ENCODE results near the gene PTBP2.

The PTBP2 gene

GRCh38 chr1:96842215-96842614, 120.6 kb downstream of the PTBP2 start:
- Histone ChIP-seq H3K4me3 (ENCODE audit: low read length in 2 of 2) (no peak overlapping the region), H3K79me1 (ENCODE audit: low read depth, low read length) (no peaks in the 10 kb centered on the region), H3K27ac (replicated peaks; ENCODE audit: low read length) (no peak overlapping the region), H2BK120ac (ENCODE audit: low read depth, low read length) (no peak overlapping the region), H3K36me3 (replicated peaks in 1 of 2; ENCODE audit: control insufficient read depth in 2 of 2, insufficient read depth in 2 of 2, low read length in 2 of 2) (no peaks in the 10 kb centered on the region), H2AK5ac (ENCODE audit: low read depth, low read length) (no peak overlapping the region), H3K9me3 (replicated peaks in 1 of 2; ENCODE audit: control insufficient read depth in 2 of 2, insufficient read depth in 1 of 2, low read depth in 1 of 2, low read length in 2 of 2) (no peaks in the 10 kb centered on the region), H4K91ac (ENCODE audit: low read depth, low read length, poor library complexity) (no peak overlapping the region), H3K9ac (ENCODE audit: low read depth, low read length, poor library complexity) (no peak overlapping the region), H3K4ac (ENCODE audit: low read length) (no peak overlapping the region), H3K27me3 (ENCODE audit: control insufficient read depth in 3 of 3, insufficient read depth in 3 of 3, low read depth in 1 of 3, low read length in 3 of 3) (no peaks in the 10 kb centered on the region), H2AFZ (ENCODE audit: low read length) (no peak overlapping the region), H3K4me2 (ENCODE audit: insufficient read depth, low read length, poor library complexity, severe bottlenecking) (no peak overlapping the region), H3K4me1 (ENCODE audit: control insufficient read depth in 2 of 2, insufficient read depth in 1 of 2, low read depth in 1 of 2, low read length in 2 of 2) (peaks cover 0 to 2% of the 10 kb centered on the region in 2 donors), H2BK15ac (ENCODE audit: low read length) (no peak overlapping the region), H3K14ac (ENCODE audit: low read length) (no peak overlapping the region), H2BK12ac (ENCODE audit: low read length) (no peak overlapping the region), H3K18ac (ENCODE audit: low read length) (no peak overlapping the region), H3K23ac (ENCODE audit: low read depth, low read length, poor library complexity) (no peak overlapping the region), H2BK5ac (ENCODE audit: low read length) (no peak overlapping the region), H4K8ac (ENCODE audit: low read depth, low read length) (no peak overlapping the region)
- no peak for DNase-seq (ENCODE audit: low spot score)

GRCh38 chr1:96843196-96843595, 121.6 kb downstream of the PTBP2 start:
- Histone ChIP-seq H2AFZ (ENCODE audit: low read length) (no peak overlapping the region), H3K4me1 (ENCODE audit: control insufficient read depth in 2 of 2, insufficient read depth in 1 of 2, low read depth in 1 of 2, low read length in 2 of 2) (no peaks in the 10 kb centered on the region)
- no peak for DNase-seq (ENCODE audit: low spot score)

GRCh38 chr1:96843601-96844000, 122.0 kb downstream of the PTBP2 start:
- H3K79me1 ChIP-seq (ENCODE audit: low read depth, low read length), result no peaks in the 10 kb centered on the region
- no peak overlapping the region for H2AK5ac ChIP-seq (ENCODE audit: low read depth, low read length)
- no CpG with 5 or more reads among the region's 1 CpG for WGBS, 2 donors (ENCODE audit: extremely low coverage in 2 of 2, insufficient read length in 2 of 2, insufficient replicate concordance in 1 of 2)
- no peak overlapping the region for H4K8ac ChIP-seq (ENCODE audit: low read depth, low read length)
- DNase-seq (ENCODE audit: low spot score), result no peak
- H3K4ac ChIP-seq (ENCODE audit: low read length), result no peak overlapping the region
- H3K27ac ChIP-seq (replicated peaks; ENCODE audit: low read length), result no peak overlapping the region
- H3K23ac ChIP-seq (ENCODE audit: low read depth, low read length, poor library complexity), result no peak overlapping the region
- H2BK120ac ChIP-seq (ENCODE audit: low read depth, low read length), result no peak overlapping the region
- H3K18ac ChIP-seq (ENCODE audit: low read length), result no peak overlapping the region
- H2BK5ac ChIP-seq (ENCODE audit: low read length), result no peak overlapping the region
- no peaks in the 10 kb centered on the region for H3K9me3 ChIP-seq (replicated peaks in 1 of 2; ENCODE audit: control insufficient read depth in 2 of 2, insufficient read depth in 1 of 2, low read depth in 1 of 2, low read length in 2 of 2)
- no peak overlapping the region for H2BK12ac ChIP-seq (ENCODE audit: low read length)
- no peak overlapping the region for H2BK15ac ChIP-seq (ENCODE audit: low read length)
- H3K27me3 ChIP-seq (ENCODE audit: control insufficient read depth in 3 of 3, insufficient read depth in 3 of 3, low read depth in 1 of 3, low read length in 3 of 3), result no peaks in the 10 kb centered on the region
- no peak overlapping the region for H3K4me3 ChIP-seq (ENCODE audit: low read length in 2 of 2)
- H2AFZ ChIP-seq (ENCODE audit: low read length), result no peak overlapping the region
- no peaks in the 10 kb centered on the region for H3K36me3 ChIP-seq (replicated peaks in 1 of 2; ENCODE audit: control insufficient read depth in 2 of 2, insufficient read depth in 2 of 2, low read length in 2 of 2)
- H3K4me2 ChIP-seq (ENCODE audit: insufficient read depth, low read length, poor library complexity, severe bottlenecking), result no peak overlapping the region
- no peak overlapping the region for H4K91ac ChIP-seq (ENCODE audit: low read depth, low read length, poor library complexity)
- no peak overlapping the region for H3K14ac ChIP-seq (ENCODE audit: low read length)
- no peak overlapping the region for H3K9ac ChIP-seq (ENCODE audit: low read depth, low read length, poor library complexity)
- H3K4me1 ChIP-seq (ENCODE audit: control insufficient read depth in 2 of 2, insufficient read depth in 1 of 2, low read depth in 1 of 2, low read length in 2 of 2), result no peaks in the 10 kb centered on the region

More at GRCh38 chr1:96843196-96843595, 121.6 kb downstream of the PTBP2 start:
- no CpG with 5 or more reads among the region's 3 CpGs for WGBS, 2 donors (ENCODE audit: extremely low coverage in 2 of 2, insufficient read length in 2 of 2, insufficient replicate concordance in 1 of 2)
- Histone ChIP-seq H3K4me3 (ENCODE audit: low read length in 2 of 2) (no peak overlapping the region), H3K9ac (ENCODE audit: low read depth, low read length, poor library complexity) (no peak overlapping the region), H2BK15ac (ENCODE audit: low read length) (no peak overlapping the region), H4K8ac (ENCODE audit: low read depth, low read length) (no peak overlapping the region), H3K23ac (ENCODE audit: low read depth, low read length, poor library complexity) (no peak overlapping the region), H3K4me2 (ENCODE audit: insufficient read depth, low read length, poor library complexity, severe bottlenecking) (no peak overlapping the region), H2BK12ac (ENCODE audit: low read length) (no peak overlapping the region), H3K79me1 (ENCODE audit: low read depth, low read length) (no peaks in the 10 kb centered on the region), H3K36me3 (replicated peaks in 1 of 2; ENCODE audit: control insufficient read depth in 2 of 2, insufficient read depth in 2 of 2, low read length in 2 of 2) (no peaks in the 10 kb centered on the region), H4K91ac (ENCODE audit: low read depth, low read length, poor library complexity) (no peak overlapping the region), H3K4ac (ENCODE audit: low read length) (no peak overlapping the region), H2BK5ac (ENCODE audit: low read length) (no peak overlapping the region), H2AK5ac (ENCODE audit: low read depth, low read length) (no peak overlapping the region), H3K14ac (ENCODE audit: low read length) (no peak overlapping the region), H2BK120ac (ENCODE audit: low read depth, low read length) (no peak overlapping the region), H3K27ac (replicated peaks; ENCODE audit: low read length) (no peak overlapping the region), H3K18ac (ENCODE audit: low read length) (no peak overlapping the region), H3K27me3 (ENCODE audit: control insufficient read depth in 3 of 3, insufficient read depth in 3 of 3, low read depth in 1 of 3, low read length in 3 of 3) (no peaks in the 10 kb centered on the region), H3K9me3 (replicated peaks in 1 of 2; ENCODE audit: control insufficient read depth in 2 of 2, insufficient read depth in 1 of 2, low read depth in 1 of 2, low read length in 2 of 2) (no peaks in the 10 kb centered on the region)

GRCh38 chr1:96845464-96845863, 123.9 kb downstream of the PTBP2 start:
- no peak overlapping the region for H2AFZ ChIP-seq (ENCODE audit: low read length)
- WGBS, 2 donors (ENCODE audit: extremely low coverage in 2 of 2, insufficient read length in 2 of 2, insufficient replicate concordance in 1 of 2), result no CpG with 5 or more reads among the region's 8 CpGs
- no peak overlapping the region for H2BK12ac ChIP-seq (ENCODE audit: low read length)
- H3K27me3 ChIP-seq (ENCODE audit: control insufficient read depth in 3 of 3, insufficient read depth in 3 of 3, low read depth in 1 of 3, low read length in 3 of 3), result no peaks in the 10 kb centered on the region
- no peaks in the 10 kb centered on the region for H3K36me3 ChIP-seq (replicated peaks in 1 of 2; ENCODE audit: control insufficient read depth in 2 of 2, insufficient read depth in 2 of 2, low read length in 2 of 2)
- H4K8ac ChIP-seq (ENCODE audit: low read depth, low read length), result no peak overlapping the region
- H2AK5ac ChIP-seq (ENCODE audit: low read depth, low read length), result no peak overlapping the region
- H3K23ac ChIP-seq (ENCODE audit: low read depth, low read length, poor library complexity), result no peak overlapping the region
- no peak overlapping the region for H3K18ac ChIP-seq (ENCODE audit: low read length)
- H3K79me1 ChIP-seq (ENCODE audit: low read depth, low read length), result no peaks in the 10 kb centered on the region
- H3K9ac ChIP-seq (ENCODE audit: low read depth, low read length, poor library complexity), result no peak overlapping the region
- no peaks in the 10 kb centered on the region for H3K4me1 ChIP-seq (ENCODE audit: control insufficient read depth in 2 of 2, insufficient read depth in 1 of 2, low read depth in 1 of 2, low read length in 2 of 2)
- no peak for DNase-seq (ENCODE audit: low spot score)
- no peak overlapping the region for H3K4me2 ChIP-seq (ENCODE audit: insufficient read depth, low read length, poor library complexity, severe bottlenecking)
- H3K4ac ChIP-seq (ENCODE audit: low read length), result no peak overlapping the region
- no peak overlapping the region for H2BK120ac ChIP-seq (ENCODE audit: low read depth, low read length)
- H3K9me3 ChIP-seq (replicated peaks in 1 of 2; ENCODE audit: control insufficient read depth in 2 of 2, insufficient read depth in 1 of 2, low read depth in 1 of 2, low read length in 2 of 2), result no peaks in the 10 kb centered on the region
- no peak overlapping the region for H4K91ac ChIP-seq (ENCODE audit: low read depth, low read length, poor library complexity)
- no peak overlapping the region for H3K14ac ChIP-seq (ENCODE audit: low read length)
- H2BK5ac ChIP-seq (ENCODE audit: low read length), result no peak overlapping the region
- no peak overlapping the region for H3K4me3 ChIP-seq (ENCODE audit: low read length in 2 of 2)
- H2BK15ac ChIP-seq (ENCODE audit: low read length), result no peak overlapping the region
- no peak overlapping the region for H3K27ac ChIP-seq (replicated peaks; ENCODE audit: low read length)

All from neuronal stem cell (in vitro differentiated cells).